NCI-H2081 (cell line): ENCODE measurements around the gene FAM83E.
"Not testable (repeated sequence)": the region's sequence is repeated elsewhere in the genome, so short reads cannot be mapped to it uniquely, and the experiment has no call there.

Source experiments
- DNase-seq, 2 experiments: peaks; one replicate each; lab custom pipeline; 2025; lab: John Stamatoyannopoulos, UW

Gene FAM83E

DNA sequence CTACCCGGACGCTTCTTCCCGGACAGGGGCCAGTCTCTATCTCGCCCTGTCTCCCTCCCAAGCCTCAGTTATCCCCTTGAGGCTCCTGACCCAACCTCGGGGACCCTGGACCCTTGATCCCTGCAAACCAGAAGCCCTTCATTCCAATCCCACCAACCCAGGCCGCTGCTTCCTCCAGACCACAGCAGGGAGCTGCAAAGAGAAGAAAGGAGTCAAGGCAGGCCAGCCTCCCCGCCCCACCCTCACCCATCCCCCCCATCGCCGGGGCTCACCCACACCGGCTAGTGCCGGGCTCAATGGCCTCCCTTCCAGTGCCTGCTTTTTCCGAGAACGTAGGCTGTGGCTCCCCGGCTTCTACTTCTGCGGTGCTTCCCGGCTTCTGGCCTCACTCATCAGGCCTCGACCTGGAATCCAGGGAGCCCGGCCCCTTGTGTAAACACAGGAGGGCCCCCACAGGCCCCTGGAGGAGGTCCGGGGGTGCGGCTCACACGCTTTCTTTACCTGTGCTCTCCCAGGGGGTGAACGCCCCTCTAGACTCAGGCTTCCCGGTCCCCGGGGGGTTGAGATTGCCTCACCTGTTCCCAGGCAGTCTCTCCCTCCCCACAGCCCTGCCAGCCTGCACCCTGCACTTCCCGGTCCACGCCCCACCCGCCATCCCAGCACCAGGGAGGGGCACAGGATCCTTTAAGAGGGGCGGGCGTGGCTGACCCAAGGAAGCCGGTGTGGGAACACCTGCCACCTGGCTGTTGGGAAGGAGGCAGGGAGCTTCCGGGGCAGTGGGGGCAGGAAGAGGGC is at the start of gene FAM83E:
FAM83E (minus strand) TSS at position 641 of the 795 bp plus-strand sequence. CDS start 1,704 bp downstream, outside the sequence.
- DNase-seq: peak; percentile 23 to 64

DNA sequence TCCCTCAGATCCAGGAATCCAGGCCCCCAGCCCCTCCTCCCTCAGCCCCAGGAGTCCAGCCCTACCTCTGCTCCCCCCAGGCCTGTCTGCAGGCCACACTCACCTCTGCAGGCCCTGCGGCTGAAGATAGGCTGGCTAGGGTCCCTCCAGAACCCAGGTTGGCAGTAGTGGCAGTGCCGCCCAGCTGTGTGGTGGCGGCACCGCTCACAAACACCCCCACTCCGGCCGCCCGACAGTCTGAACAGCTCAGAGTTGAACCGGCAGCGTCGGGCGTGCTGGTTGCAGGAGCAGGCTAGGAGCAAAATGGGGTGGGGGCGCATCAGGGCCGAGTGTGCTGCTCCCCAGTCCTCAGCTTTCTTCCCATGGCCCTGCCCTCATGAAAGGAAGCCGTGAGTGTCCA is 49.6 kb upstream of the FAM83E start:
- DNase-seq: no peak

GRCh38 chr19:48663667-48664066 is 48.8 kb upstream of the FAM83E start:
- no peak for DNase-seq

- no peak for DNase-seq
Measured at GRCh38 chr19:48661711-48662090, 46.8 kb upstream of the FAM83E start.

DNA sequence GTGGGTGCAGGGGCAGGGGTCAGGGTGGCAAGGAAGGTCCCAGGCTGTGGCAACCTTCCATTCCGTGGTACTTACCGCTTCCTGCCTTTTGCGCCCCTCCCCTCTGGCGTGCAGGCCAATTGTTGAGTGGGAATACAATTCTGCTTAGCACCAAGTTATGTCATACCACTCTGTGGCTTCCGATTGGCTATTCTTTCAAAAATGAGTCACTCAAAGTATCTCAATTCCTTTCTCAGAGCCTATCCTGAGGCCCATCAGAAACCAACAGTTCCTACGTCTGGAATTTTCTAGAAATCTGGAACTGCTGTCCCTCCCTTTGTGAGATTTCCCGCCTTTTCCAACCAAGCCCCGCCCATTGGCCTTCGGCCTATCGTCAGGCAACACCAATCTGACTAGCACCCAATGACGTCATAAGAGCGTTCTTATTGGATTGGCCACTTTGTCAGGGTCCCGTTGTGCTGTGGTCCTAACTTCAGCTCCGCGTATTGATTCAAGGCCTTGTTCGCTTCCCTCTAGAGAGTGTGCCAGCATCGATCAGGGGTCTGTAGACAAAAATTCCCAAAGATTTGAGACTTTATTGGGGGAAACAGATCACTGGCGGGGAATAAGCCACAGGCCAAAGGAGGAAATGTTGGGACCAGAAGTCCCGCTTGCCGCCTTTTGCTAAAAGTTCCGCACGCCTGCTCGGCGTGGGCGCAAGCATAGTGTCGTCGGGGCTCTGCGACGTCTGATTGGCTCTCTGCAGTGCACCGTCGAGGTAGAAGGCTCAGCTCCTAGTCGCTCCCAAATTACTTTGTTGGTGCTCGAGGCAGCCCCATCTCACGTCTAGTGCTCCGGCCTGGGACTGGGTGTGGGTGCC is 46.2 kb upstream of the FAM83E start:
- peak; percentile 93 to 94 for DNase-seq

DNA sequence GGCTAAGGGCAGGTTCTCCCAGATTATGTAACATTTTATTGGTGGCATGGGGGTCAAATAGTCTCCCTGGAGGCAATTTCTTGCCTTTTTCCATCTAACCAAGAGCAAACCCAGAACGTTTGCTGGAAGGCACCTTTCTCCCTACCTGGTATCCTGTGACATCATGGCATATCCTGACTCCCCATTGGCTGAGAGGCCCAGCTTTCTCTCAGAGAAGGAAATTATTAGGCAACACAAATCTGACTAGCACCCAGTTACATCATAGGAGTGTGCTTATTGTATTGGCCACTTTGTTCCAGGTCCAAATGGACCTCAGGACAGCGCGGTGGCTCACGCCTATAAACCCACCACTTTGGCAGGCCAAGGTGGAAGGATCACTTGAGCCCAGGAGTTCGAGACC is 44.9 kb upstream of the FAM83E start:
- DNase-seq: no peak

GRCh38 chr19:48658483-48658882 is 43.6 kb upstream of the FAM83E start:
- DNase-seq: no peak

DNA sequence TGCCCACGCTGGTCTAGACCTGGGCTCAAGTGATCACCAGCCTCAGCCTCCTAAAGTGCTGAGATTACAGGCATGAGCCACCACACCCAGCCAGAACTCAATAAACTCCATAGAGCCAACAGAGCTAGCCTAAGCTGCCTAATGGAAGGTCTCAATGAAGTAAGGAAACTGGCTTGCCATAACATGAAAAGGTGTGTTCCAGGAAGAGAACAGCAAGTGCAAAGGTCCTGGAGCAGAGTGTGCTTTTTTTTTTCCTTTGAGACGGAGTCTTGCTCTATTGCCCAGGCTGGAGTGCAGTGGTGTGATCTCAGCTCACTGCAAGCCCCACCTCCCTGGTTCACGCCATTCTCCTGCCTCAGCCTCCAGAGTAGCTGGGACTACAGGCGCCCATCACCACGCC is 43.0 kb upstream of the FAM83E start:
- not testable (repeated sequence) for DNase-seq

GRCh38 chr19:48656840-48657474 is 42.1 kb upstream of the FAM83E start:
- DNase-seq: no peak

DNA sequence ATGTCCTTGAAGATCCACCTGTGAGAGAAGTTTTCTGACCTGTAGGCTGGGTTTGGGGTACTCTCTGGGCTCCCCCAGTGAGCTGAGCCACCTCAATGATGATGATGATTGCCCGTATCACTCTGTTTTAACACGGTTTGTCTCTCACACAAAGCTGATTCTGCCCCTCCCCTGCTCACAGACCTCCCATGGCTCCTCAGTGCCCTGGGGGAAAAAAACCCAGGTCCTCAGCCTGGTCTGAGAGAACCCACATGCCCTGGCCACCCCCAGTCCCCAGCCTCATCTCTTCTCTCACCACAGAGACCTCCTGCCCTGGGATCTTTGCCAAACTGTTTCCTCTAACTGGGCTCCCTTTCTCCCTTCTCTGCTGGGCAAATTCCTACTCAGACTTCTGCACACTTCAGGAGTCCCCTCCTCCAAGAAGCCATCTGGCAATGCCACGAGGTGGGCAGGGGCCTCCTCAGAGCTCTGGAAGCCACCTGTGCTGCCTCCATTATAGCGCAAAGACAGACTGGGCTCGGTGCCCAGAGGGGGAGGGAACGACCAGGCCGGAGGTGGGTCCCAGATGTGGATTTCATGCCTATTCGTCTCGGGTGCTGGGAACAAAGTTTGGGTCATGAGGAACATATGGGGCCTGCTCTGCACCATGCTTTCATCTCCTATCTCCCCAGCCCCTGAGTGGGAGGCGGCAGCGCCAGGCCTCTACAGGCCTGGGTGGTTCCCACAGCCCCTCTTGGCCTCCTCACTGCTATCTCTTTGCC is 39.6 kb upstream of the FAM83E start:
- peak; percentile 37 to 68 for DNase-seq

DNA sequence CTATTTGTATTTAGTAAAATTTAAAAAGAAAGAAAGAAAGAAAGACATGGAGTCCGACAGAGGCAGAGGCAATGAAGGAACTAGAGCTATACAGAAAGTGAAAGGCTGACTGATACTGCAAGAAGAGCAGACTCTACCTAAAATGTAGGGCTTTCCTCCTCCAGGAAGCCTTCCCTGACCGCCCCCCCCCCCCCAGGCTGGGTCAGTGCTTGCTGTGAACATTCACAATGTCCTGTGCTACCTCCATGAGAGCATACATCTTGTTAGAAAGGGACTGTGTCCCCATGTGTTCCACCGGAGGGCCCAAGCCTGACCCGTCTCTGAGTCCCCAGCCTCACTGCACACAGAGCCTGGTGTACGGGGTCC is 36.8 kb upstream of the FAM83E start:
- no peak for DNase-seq

DNA sequence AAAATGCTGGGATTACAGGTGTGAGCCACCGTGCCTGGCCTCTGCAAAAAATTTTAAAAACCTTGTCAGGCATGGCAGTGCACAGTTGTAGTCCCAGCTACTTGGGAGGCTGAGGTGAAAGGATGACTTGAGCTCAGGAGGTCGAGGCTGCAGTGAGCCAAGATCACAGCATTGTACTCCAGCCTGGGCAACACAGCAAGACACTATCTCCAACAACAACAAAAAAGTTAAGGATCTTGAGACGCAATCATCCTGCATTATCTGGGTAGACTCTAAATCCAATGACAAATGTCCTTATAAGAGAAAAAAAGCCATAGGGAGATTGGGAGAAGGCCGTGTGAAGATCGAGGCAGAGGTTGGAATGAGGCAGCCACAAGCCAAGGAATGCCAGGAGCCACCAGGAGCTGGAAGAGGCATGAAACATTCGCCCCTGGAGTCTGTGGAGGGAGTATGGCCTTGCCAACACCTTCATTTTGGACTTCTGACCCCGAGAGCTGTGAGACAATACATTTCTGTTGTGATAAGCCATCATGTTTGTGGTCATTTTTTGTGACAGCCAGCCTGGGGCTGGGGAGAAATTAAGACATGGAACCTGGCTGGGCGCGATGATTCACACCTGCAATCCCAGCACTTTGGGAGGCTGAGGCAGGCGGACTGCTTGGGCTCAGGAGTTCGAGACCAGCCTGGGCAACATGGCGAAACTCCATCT is 36.3 kb upstream of the FAM83E start:
- no peak for DNase-seq

DNA sequence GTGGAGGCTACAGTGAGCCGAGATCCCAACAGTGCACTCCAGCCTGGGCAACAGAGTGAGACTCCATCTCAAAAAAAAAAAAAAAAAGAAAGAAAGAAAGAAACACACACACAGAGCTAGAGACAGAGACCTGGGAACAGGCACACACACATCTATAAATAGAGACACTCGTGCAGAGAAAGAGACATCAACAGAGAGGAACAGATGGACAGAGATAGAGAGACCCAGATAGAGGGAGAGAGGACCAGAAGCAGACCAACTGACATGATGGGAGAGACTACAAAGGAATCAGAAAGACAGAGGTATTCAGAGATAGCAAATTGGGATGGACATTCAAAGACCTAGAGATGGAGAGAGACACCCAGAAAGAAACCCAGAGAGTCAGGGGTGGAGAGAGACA is 33.3 kb upstream of the FAM83E start:
- DNase-seq: no peak

- no peak for DNase-seq
Measured at GRCh38 chr19:48646722-48647216, 31.9 kb upstream of the FAM83E start.

GRCh38 chr19:48646001-48646721 is 31.3 kb upstream of the FAM83E start, which contains the start of gene CA11:
Gene CA11, minus strand, starts transcription at chr19:48646187. Its CDS starts 555 bp downstream, at chr19:48645632.
- peak; percentile 88 to 89 for DNase-seq

DNA sequence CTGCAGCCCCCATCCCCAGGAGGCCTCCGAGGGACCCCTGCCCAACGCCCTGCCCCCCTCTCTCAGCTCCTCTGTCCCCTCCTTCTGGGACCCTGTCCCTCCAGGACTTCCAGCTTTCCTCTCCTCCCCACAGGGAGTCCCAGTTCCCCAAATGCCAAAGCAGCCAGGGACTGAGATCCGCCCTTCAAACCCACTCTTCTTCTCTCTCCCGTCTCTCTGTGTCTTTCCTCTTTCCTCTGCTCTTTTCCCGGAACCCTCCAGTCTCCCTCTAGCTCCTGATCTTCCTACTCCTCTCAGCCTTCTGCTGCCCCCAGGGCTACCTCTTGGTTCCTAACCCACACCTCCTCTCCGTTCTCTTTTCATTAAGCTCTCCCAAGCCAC is 30.7 kb upstream of the FAM83E start:
- DNase-seq: no peak

DNA sequence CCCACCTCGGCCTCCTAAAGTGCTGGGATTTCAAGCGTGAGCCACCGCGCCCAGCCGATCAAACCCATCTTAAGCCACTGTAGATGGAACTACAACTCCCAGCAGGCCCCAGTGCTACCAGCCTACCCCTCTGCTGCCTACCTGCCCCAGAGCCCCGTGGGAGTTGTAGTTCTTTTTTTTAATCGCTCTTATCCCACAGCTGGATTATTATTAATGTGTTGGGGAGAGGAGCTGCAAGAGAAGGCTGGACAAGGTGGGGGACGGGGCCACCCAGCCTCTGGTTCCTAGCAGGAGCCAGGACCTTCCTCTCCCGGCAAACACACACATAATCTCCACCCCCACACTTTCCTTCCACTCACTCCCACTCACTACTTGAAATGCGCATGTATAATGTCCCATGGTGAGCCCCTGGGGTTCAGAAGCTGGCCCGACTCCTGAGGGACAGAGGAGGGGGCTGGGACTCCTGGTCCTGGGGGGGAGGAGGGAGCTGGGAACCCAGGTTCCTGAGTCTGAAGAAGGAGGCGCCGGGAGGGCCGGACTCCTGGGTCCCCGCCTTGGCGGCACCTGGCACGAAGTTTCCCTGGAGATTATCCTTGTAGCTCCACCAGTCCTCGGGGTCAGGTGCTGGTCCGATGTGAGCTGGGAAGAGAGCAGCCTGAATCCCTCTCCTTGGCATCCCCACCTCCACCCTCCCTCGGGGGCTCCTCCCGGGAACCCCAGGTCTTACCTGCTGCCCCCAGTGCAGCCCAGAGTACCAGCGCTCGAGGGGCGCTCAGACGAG is 30.2 kb upstream of the FAM83E start:
- peak; percentile 61 to 75 for DNase-seq

- no peak for DNase-seq
Measured at GRCh38 chr19:48644355-48644754, 29.5 kb upstream of the FAM83E start.

DNA sequence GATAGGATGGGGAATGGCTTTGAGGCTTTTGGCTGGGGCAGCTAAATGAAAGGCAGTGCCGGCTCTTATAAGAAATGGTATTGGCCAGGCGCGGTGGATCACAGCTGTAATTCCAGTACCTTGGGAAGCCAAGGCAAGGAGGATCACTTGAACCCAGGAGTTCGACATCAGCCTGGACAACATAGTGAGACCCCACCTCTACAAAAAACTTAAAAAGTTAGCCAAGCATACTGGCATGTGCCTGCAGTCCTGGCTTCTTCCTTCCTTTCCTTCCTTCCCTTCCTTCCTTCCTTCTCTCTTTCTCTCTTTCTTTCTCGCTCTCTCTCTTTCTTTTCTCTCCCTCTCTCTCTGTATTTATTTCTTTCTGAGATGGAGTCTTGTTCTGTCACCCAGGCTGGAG is 28.0 kb upstream of the FAM83E start:
- DNase-seq: no peak

DNA sequence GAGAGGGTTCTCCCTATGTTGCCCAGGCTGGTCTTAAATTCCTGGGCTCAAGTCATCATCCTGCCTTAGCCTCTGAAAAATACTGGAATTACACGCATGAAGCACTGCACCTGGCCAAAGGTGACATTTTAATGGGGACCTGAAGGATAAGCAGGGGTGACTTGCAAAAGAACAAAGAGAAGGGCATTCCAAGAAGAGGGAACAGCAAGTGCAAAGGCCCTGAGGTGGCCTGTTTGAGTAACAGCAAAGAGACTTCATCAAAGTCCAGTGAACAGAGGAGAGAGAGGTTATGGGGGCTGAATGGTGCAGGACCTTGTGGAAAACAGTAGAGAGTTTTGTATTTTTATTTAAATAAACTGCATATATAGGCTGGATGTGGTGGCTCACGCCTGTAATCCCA is 27.0 kb upstream of the FAM83E start:
- no peak for DNase-seq
